ENCODE measurements around the gene TNRC18. TPM values are rescaled to one million over a fixed set of nuclear protein-coding genes. Genes with fewer than 3 reads are reported as not detected.
A peak's percentile ranks its signal among the peaks of the same experiment; 100 is the strongest.

The TNRC18 gene
- total and polyA plus RNA-seq, 4 donors = 2.3 to 37.1 (median 20.4) TPM

DNA sequence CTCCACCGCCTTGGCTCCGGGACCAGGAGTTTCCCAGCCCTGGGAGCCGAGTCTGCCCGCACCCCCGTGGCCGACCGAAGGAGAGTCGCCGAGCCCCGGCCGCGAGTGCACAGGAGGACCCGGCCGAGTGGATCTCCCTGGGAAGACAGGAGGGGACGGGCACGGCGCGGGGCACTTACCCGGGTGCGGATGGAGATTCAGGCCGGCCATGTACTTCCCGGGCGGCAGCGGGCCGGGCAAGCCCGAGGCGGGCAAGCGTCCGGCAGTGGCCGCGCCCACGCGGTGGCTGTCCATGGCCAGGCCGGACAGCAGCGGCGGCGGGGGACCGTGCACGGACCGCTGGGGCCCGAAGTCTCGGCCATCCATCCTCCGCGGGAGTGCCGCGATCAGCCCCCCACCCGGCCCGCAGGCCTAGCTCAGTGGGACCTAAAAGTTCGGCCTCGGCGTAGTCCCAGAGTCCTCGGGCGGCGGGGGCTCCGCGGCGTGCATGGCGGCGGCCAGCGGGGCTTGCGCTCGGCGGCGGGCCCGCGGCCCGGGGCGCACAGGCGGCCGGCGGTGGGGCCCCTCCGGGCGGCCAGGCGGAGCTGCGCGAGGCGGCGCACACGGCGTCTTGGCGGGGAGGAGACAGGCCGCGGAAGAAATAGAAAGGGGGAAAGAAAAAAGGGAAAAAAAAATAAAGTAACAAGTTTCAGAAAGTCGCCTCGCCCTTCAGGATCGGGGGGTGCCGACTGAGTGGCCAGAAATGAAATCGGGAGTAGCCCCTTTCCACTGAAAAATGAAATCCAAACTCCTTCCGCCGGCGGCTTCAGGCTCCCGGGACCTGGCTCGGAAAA, 2.5 kb downstream of the TNRC18 start:
- Histone ChIP-seq H3K27ac (ENCODE audit: low read depth in 1 of 2, low read length in 2 of 2) (peak overlapping the region; percentile 97 to 98), H3K9me3 (ENCODE audit: control insufficient read depth in 4 of 4, low read length in 3 of 4) (no peaks in the 10 kb centered on the region), H3K9ac (ENCODE audit: low read depth in 1 of 2, low read length in 2 of 2) (peak overlapping the region; percentile 98 to 99), H3K4me1 (ENCODE audit: control insufficient read depth in 4 of 4, insufficient read depth in 4 of 4, low read length in 3 of 4) (peaks cover 13 to 25% (median 20%) of the 10 kb centered on the region in 4 donors), H3K27me3 (ENCODE audit: control insufficient read depth in 4 of 4, insufficient read depth in 4 of 4, low read length in 3 of 4) (no peaks in the 10 kb centered on the region), H3K4me3 (ENCODE audit: low read depth in 1 of 3, low read length in 3 of 3) (peak overlapping the region; percentile 49 to 98 (median 92)), H3K36me3 (ENCODE audit: control insufficient read depth in 4 of 4, insufficient read depth in 3 of 4, low read depth in 1 of 4, low read length in 3 of 4) (peaks cover 0 to 4% (median 0%) of the 10 kb centered on the region in 4 donors)
- TF ChIP-seq RAD21 (IDR thresholded peaks at IDR 0.05) (no peak), GABPA (IDR thresholded peaks at IDR 0.05 in 1 of 2, conservative IDR thresholded peaks at IDR 0.05 in 1 of 2) (no peak), JUND (IDR thresholded peaks at IDR 0.05) (no peak)
- under 1% methylated on average over 93 of the region's 93 CpGs for WGBS
- no peak for DNase-seq (ENCODE audit: low spot score)

DNA sequence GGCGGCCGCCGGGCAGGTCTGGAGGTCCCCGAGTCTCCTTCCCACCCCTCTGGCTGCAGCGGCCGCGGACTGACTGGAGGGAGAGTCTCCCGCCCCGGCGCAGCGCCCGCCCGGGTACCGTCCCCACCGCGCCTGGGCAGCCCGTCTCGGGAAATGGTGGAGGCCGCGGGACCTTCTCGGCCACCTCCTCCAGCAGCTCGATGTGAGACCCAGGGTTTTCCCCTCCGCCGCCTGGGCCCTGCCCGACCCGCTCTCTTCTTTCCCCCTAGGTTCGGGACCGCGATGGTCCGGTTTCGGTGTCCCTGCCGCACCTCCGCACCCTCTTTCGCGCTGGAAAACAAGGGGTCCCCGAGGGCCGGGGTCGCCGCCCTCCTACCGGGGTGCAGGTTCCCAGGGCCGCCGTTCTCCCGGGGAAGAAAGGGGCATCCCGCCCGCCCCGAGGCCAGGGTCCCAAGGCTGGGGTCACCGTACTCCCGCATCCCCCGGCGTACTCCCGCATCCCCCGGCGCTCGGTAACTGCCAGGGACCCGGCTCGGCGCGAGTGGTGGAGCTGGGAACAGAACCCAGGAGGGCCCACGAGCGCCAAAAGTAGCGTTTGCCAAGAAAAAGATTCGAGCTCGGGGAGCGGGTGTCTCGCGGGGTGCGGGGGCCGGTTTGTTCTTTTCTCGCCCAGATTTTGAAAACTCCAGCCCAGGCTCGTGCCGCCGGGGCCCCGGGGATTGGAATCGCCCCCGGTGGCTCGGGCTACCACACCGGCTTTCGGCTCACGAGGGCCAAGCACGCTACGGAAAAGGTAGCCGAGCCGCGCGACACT, 3.4 kb downstream of the TNRC18 start:
- WGBS = under 1% methylated on average over 85 of the region's 85 CpGs
- DNase-seq (ENCODE audit: low spot score) = no peak
- TF ChIP-seq TAF1 (conservative IDR thresholded peaks at IDR 0.05) = no peak
- TF ChIP-seq FOXA1 (IDR thresholded peaks at IDR 0.05) = no peak
- TF ChIP-seq, protein P1, sequence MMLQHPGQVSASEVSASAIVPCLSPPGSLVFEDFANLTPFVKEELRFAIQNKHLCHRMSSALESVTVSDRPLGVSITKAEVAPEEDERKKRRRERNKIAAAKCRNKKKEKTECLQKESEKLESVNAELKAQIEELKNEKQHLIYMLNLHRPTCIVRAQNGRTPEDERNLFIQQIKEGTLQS (IDR thresholded peaks at IDR 0.05) = no peak
- no peak for TF ChIP-seq MAX (IDR thresholded peaks at IDR 0.05)
- TF ChIP-seq ZBTB33 (IDR thresholded peaks at IDR 0.05) = no peak
- no peak for TF ChIP-seq HNF4A (conservative IDR thresholded peaks at IDR 0.05)
- TF ChIP-seq JUND (IDR thresholded peaks at IDR 0.05) = no peak
- no peak for TF ChIP-seq HNF4G (IDR thresholded peaks at IDR 0.05)
- TF ChIP-seq REST (IDR thresholded peaks at IDR 0.05) = no peak
- no peak for TF ChIP-seq EGR1 (IDR thresholded peaks at IDR 0.05; ENCODE audit: low read depth in 2 of 2)
- TF ChIP-seq NR2F2 (IDR thresholded peaks at IDR 0.05) = no peak
- no peak for TF ChIP-seq CTCF (IDR thresholded peaks at IDR 0.05; ENCODE audit: low read depth, low read length, missing input control)
- TF ChIP-seq SP1 (IDR thresholded peaks at IDR 0.05) = no peak
- no peak for TF ChIP-seq GABPA (IDR thresholded peaks at IDR 0.05 in 1 of 2, conservative IDR thresholded peaks at IDR 0.05 in 1 of 2)
- no peak for TF ChIP-seq YY1 (IDR thresholded peaks at IDR 0.05)
- no peak for TF ChIP-seq RAD21 (IDR thresholded peaks at IDR 0.05)

More for the DNA sequence above, 3.4 kb downstream of the TNRC18 start:
- Histone ChIP-seq H3K4me3 (ENCODE audit: low read depth in 1 of 3, low read length in 3 of 3) (peak overlapping the region; percentile 49 to 98 (median 92)), H3K9me3 (ENCODE audit: control insufficient read depth in 4 of 4, low read length in 3 of 4) (no peaks in the 10 kb centered on the region), H3K36me3 (ENCODE audit: control insufficient read depth in 4 of 4, insufficient read depth in 3 of 4, low read depth in 1 of 4, low read length in 3 of 4) (peaks cover 0 to 4% (median 0%) of the 10 kb centered on the region in 4 donors), H3K4me1 (ENCODE audit: control insufficient read depth in 4 of 4, insufficient read depth in 4 of 4, low read length in 3 of 4) (peaks cover 13 to 25% (median 20%) of the 10 kb centered on the region in 4 donors), H3K27me3 (ENCODE audit: control insufficient read depth in 4 of 4, insufficient read depth in 4 of 4, low read length in 3 of 4) (no peaks in the 10 kb centered on the region), H3K27ac (ENCODE audit: low read depth in 1 of 2, low read length in 2 of 2) (peak overlapping the region; percentile 58 to 97), H3K9ac (ENCODE audit: low read depth in 1 of 2, low read length in 2 of 2) (peak overlapping the region; percentile 71 to 74)

Data from liver (tissue), 9 donors.